Aorta (tissue), 5 donors: ENCODE results near the gene CCL1. TPM values are rescaled to one million over a fixed set of nuclear protein-coding genes. Genes with fewer than 3 reads are reported as not detected.

Source experiments
- ATAC-seq: fragments of 200-7000 bp; cut with Tn5 transposase; one replicate; pipeline ENCODE4 v1.9.1; 2022; ENCODE audit warnings: moderate library complexity; ENCODE audit not compliant: low FRiP score
- DNase-seq, 2 donors: peaks; one replicate each; pipeline ENCODE4 v3.0.0-alpha.2; 2020
- H3K27ac ChIP-seq, 2 donors: one replicate each; pipeline ENCODE4 v1.5.1; 2013; ENCODE audit warnings: low read length in 2 of 2, mild to moderate bottlenecking in 2 of 2, moderate library complexity in 2 of 2, control low read depth in 1 of 2, inconsistent platforms in 1 of 2, low read depth in 1 of 2
- H3K27me3 ChIP-seq, 2 donors: one replicate each; pipeline ENCODE4 v1.6.1; 2013; ENCODE audit warnings: control low read depth in 1 of 2, low read length in 1 of 2, mild to moderate bottlenecking in 1 of 2, moderate library complexity in 1 of 2; ENCODE audit not compliant: insufficient read depth in 2 of 2, control insufficient read depth in 1 of 2
- H3K36me3 ChIP-seq, 2 donors: one replicate each; pipeline ENCODE4 v1.6.1; 2013; ENCODE audit warnings: control low read depth in 1 of 2, low read length in 1 of 2, mild to moderate bottlenecking in 1 of 2; ENCODE audit not compliant: insufficient read depth in 2 of 2, control insufficient read depth in 1 of 2
- H3K4me1 ChIP-seq, 2 donors: one replicate each; pipeline ENCODE4 v1.6.1; 2013; ENCODE audit warnings: low read length in 2 of 2, control low read depth in 1 of 2, mild to moderate bottlenecking in 1 of 2, moderate library complexity in 1 of 2; ENCODE audit not compliant: insufficient read depth in 2 of 2, control insufficient read depth in 1 of 2
- H3K4me3 ChIP-seq, 2 donors: one replicate each; pipeline ENCODE4 v1.5.1; 2013; ENCODE audit warnings: low read length in 2 of 2, control low read depth in 1 of 2, mild to moderate bottlenecking in 1 of 2
- H3K9me3 ChIP-seq: one replicate; pipeline ENCODE4 v1.6.1; 2013; ENCODE audit warnings: mild to moderate bottlenecking, low read length; ENCODE audit not compliant: control insufficient read depth
- WGBS, 2 donors: extraction: QIAGEN DNeasy Blood & Tissue Kit; methylation state at CpG; one replicate each; pipeline ENCODE4 v1.1.7; 2013; 5-methylcytosine and 5-hydroxymethylcytosine counted together
- intact Hi-C, 2 donors: fragments of 100-400 bp; cut with DNase I; formaldehyde crosslinking; loops; one replicate each; pipeline versions ENCODE4 v1.14.2 to v1.15.0; 2022
- polyA plus RNA-seq, 2 donors: library from polyadenylated mRNA; stranded (reverse); fragments of 200-250 nt; gene quantifications; one replicate each; pipeline ENCODE4 v1.2.3, GENCODE V29; 2013
- total RNA-seq, 2 donors: library from RNA; stranded (reverse); fragmentation: NEBNext Ultra II Directional; extraction: Animal tissue kit (Norgen Biotek cat#: 25700); gene quantifications; one replicate each; pipeline ENCODE4 v1.2.1, GENCODE V29; 2021
- donor health status: healthy with polysubstance abuse.
- donor health status: Bipolar disorder and iron deficiency.
- donor health status: DM: no; HTN: no; CAD: no.
- donor health status: DM: no; HTN: no; CAD: no.
- donor health status: DM: yes; HTN: yes; CAD: no.

Gene CCL1
- total and polyA plus RNA-seq, 4 donors, result not detected

DNA sequence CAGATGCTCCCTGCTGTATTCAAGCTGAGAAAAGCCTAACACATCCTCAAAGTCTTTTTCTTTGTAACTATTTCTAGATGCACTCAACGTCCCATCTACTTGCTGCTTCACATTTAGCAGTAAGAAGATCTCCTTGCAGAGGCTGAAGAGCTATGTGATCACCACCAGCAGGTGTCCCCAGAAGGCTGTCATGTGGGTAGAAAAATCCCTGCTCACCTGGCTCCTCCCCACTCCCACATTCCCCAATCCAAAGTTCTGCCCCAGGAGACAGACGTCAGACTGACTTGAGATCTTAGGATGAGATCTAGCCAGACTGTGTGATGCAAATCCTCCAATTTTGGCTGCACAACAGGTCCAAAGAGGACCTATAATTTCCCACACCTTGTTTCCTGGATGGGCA is 5.6 kb downstream of the CCL1 start:
- Histone ChIP-seq H3K4me3 (no peak overlapping the region), H3K36me3 (no peaks in the 10 kb centered on the region), H3K4me1 (no peaks in the 10 kb centered on the region), H3K27me3 (no peaks in the 10 kb centered on the region), H3K27ac (no peak overlapping the region), H3K9me3 (no peaks in the 10 kb centered on the region)
- WGBS, 2 donors, result 68 to 73% methylated on average over 2 of the region's 2 CpGs
- DNase-seq, result no peak
- no peak for ATAC-seq
- intact Hi-C loops, result no loop called here

DNA sequence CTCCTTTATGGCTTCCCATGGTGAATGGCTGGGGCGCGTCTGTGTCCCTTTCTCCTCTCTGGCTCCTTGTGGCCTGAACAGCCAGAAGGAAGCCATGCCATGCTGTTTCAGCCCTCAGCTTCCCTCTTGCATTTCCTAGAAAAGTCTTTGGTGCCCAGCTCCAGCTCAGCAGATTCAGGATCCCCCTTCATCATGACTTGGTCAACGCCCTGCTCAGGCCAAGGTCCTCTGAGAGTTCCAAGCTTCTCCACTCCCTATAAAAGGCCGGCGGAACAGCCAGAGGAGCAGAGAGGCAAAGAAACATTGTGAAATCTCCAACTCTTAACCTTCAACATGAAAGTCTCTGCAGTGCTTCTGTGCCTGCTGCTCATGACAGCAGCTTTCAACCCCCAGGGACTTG is 6.8 kb downstream of the CCL1 start, which contains the start of gene CCL13:
TSS of gene CCL13 (plus strand) at position 287 of the 400 bp plus-strand sequence. CDS start at position 334, 47 bp downstream.
- 91 to 93% methylated on average over 5 of the region's 5 CpGs for WGBS, 2 donors

DNA sequence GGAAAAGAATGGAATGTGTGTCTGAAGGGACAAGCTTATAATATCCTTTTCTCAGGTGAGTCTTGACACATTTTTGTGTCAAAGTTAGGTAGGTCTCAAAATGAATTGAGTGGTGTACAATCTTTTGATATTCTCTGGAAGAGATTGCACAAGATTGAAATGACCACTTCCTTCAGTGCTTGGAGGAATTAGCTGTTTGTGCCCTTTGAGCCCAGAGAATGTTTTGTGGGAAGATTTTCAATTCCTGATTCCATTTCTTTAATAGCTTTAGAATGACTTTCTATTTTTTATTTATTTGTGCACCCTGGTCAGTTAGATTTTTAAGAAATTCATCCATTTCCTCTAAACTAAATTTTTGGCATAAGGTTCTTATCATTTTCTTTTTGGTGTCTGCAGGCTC is 8.4 kb downstream of the CCL1 start:
- Histone ChIP-seq H3K4me3 (no peak overlapping the region), H3K27ac (no peak overlapping the region), H3K36me3 (no peaks in the 10 kb centered on the region), H3K4me1 (peaks cover 0 to 3% of the 10 kb centered on the region in 2 donors), H3K9me3 (no peaks in the 10 kb centered on the region), H3K27me3 (no peaks in the 10 kb centered on the region)
- intact Hi-C loops, result no loop called here
- no peak for DNase-seq
- ATAC-seq, result no peak

More for the DNA sequence above, 6.8 kb downstream of the CCL1 start, which contains the start of gene CCL13:
- peak in 1 of 2 donors; percentile 54 for DNase-seq
- H3K27me3 ChIP-seq, result no peaks in the 10 kb centered on the region
- H3K9me3 ChIP-seq, result no peaks in the 10 kb centered on the region
- intact Hi-C loops, result no loop called here
- H3K27ac ChIP-seq, result no peak within 1 kb of the TSS
- no peaks in the 10 kb centered on the region for H3K36me3 ChIP-seq
- H3K4me3 ChIP-seq, result no peak within 1 kb of the TSS
- no peak for ATAC-seq
- no peaks in the 10 kb centered on the region for H3K4me1 ChIP-seq

DNA sequence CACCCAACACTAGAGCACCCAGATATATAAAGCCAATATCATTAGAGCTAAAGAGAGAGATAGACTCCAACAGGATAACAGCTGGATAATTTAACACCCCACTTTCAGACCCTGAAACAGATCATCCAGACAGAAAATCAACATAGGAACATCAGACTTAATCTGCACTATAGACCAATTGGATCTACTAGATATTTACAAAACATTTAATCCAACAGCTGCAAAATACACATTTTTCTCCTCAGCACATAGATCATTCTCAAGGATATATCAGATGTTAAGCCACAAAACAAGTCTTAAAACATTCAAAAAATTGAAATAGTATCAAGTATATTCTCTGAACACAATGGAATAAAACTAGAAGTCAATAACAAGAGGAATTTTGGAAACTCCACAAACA is 10.8 kb downstream of the CCL1 start:
- H3K36me3 ChIP-seq, result no peaks in the 10 kb centered on the region
- H3K27me3 ChIP-seq, result no peaks in the 10 kb centered on the region
- intact Hi-C loops, result no loop called here
- DNase-seq (no peak), ATAC-seq (no peak)
- no peak overlapping the region for H3K27ac ChIP-seq
- H3K4me3 ChIP-seq, result no peak overlapping the region
- H3K4me1 ChIP-seq, result peaks cover 0 to 11% of the 10 kb centered on the region in 2 donors
- no peaks in the 10 kb centered on the region for H3K9me3 ChIP-seq

DNA sequence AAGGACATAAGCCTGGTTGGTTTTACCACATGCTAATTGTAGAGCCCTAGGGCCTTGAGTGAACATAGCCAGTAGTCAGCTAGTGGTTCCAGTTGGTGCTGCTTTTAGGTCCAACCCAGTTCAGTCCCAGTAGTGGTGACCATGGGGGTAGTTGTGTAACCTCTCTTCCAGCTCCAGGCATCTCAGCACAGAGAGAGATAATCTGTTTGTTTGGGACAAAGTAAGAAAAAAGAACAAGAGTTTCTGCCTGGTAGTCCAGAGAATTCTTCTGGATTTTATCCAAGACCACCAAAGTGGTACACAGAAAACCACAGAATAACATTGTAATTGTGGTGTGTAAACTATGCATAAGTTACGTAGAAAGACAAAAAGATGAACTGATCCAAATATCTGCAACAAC is 11.9 kb downstream of the CCL1 start:
- H3K9me3 ChIP-seq, result no peaks in the 10 kb centered on the region
- 79 to 91% methylated on average over 1 of the region's 1 CpG for WGBS, 2 donors
- no peaks in the 10 kb centered on the region for H3K36me3 ChIP-seq
- DNase-seq (no peak), ATAC-seq (no peak)
- no peak overlapping the region for H3K27ac ChIP-seq
- no peak overlapping the region for H3K4me3 ChIP-seq
- intact Hi-C loops, result no loop called here
- no peaks in the 10 kb centered on the region for H3K27me3 ChIP-seq
- H3K4me1 ChIP-seq, result peaks cover 0 to 11% of the 10 kb centered on the region in 2 donors

DNA sequence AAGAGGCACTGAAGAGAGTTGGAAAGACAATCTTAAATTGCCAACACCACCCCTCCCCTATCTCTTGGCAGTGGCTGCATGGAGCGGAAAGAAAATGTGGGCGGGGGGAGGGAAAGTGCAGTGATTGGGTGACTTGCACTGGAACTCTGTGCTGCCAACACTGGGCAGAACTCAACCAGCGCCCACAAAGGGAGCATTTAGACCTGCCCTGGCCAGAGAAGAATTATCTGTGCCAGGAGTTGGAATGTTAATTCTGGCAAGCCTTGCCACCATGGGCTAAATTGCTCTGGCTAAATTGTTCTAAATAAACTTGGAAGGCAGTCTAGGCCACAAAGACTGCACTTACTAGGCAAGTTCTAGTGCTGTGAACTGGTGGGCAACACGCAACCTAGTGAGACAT is 13.3 kb downstream of the CCL1 start:
- ATAC-seq (peak; percentile 69), DNase-seq (no peak)
- Histone ChIP-seq H3K4me1 (peaks cover 0 to 11% of the 10 kb centered on the region in 2 donors), H3K4me3 (no peak overlapping the region), H3K36me3 (no peaks in the 10 kb centered on the region), H3K27ac (no peak overlapping the region), H3K9me3 (no peaks in the 10 kb centered on the region), H3K27me3 (no peaks in the 10 kb centered on the region)
- intact Hi-C loops, result no loop called here
- 21 to 30% methylated on average over 4 of the region's 4 CpGs for WGBS, 2 donors

DNA sequence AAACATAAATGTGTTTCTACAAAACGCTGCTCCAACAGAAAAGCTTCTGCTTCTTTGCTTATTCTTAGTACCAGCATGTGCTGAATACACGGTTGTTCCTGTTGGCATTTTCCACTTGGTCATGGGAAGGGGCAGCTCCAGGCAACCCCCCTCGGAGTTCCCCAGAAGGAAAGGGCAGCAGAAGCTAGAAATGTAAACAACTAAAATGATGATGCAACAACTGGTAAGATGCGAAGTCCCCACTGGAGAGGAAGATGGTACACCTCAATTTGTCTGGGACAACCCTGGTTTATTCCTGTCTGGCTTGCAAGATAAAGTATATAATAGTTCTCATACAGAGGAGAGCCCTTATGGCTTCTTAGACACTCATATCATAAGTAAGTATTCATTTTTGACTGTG is 16.0 kb downstream of the CCL1 start:
- ATAC-seq (no peak), DNase-seq (no peak)
- intact Hi-C loops, result no loop called here
- WGBS, 2 donors, result 46 to 62% methylated on average over 4 of the region's 4 CpGs
- no peaks in the 10 kb centered on the region for H3K9me3 ChIP-seq
- H3K4me1 ChIP-seq, result peaks cover 0 to 11% of the 10 kb centered on the region in 2 donors
- H3K27ac ChIP-seq, result no peak overlapping the region
- H3K4me3 ChIP-seq, result no peak overlapping the region
- H3K36me3 ChIP-seq, result no peaks in the 10 kb centered on the region
- H3K27me3 ChIP-seq, result no peaks in the 10 kb centered on the region

DNA sequence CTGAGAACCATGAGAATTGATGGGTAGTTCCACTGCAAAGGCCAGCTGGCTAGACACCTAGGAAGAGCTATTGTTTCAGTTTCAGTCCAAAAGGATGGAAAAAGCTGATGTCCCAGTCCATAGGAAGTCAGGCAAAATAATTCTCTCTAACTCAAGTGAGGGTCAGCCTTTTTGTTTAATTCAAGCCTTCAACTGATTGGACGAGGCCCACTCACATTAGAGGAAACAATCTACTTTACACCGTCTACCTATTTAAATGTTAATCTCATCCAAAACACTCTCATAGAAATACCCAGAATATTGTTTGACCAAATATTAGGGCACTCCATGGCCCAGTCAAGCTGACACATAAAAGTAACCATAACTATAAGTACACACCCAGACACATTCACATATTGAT is 21.1 kb downstream of the CCL1 start:
- no peak overlapping the region for H3K27ac ChIP-seq
- DNase-seq, result no peak
- peaks cover 0 to 3% of the 10 kb centered on the region in 2 donors for H3K27me3 ChIP-seq
- no peak for ATAC-seq
- intact Hi-C loops, result no loop called here
- H3K36me3 ChIP-seq, result no peaks in the 10 kb centered on the region
- 93 to 94% methylated on average over 2 of the region's 2 CpGs for WGBS, 2 donors
- H3K9me3 ChIP-seq, result no peaks in the 10 kb centered on the region
- H3K4me3 ChIP-seq, result no peak overlapping the region
- no peaks in the 10 kb centered on the region for H3K4me1 ChIP-seq

DNA sequence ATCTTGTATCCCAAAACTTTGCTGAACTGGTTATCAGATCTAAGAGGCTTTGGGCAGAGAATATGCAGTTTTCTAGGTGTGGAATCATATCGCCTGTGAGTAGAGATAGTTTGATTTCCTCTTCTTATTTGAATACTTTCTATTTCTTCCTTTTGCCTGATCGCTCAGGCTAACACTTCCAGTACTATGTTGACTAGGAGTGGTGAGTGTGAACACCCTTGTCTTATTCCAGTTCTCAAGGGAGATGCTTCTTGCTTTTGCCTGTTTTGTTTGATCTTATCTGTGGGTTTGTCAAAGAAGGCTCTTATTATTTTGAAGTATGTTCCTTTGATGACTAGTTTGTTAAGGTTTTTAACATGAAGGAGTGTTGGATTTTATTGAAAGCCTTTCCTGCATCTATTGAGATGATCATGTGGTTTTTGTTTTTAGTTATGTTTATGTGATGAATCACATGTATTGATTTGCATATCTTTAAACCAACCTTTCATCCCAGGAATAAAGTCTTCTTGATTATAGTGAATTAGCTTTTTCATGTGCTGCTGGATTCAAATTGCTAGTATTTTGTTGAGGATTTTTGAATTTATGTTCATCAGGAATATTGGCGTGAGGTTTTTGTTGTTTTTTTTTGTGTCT is 23.8 kb downstream of the CCL1 start:
- intact Hi-C loops, result no loop called here
- ATAC-seq, result no peak
- H3K36me3 ChIP-seq, result no peaks in the 10 kb centered on the region
- H3K9me3 ChIP-seq, result no peaks in the 10 kb centered on the region
- no peak overlapping the region for H3K27ac ChIP-seq
- no peak for DNase-seq
- 76 to 85% methylated on average over 3 of the region's 3 CpGs for WGBS, 2 donors
- H3K4me1 ChIP-seq, result no peaks in the 10 kb centered on the region
- H3K27me3 ChIP-seq, result peaks cover 0 to 3% of the 10 kb centered on the region in 2 donors
- H3K4me3 ChIP-seq, result no peak overlapping the region
